ENCODE data around the gene RYR1. TPM values are rescaled to one million over a fixed set of nuclear protein-coding genes. Genes with fewer than 3 reads are reported as not detected.
"Not testable (repeated sequence)": the region's sequence is repeated elsewhere in the genome, so short reads cannot be mapped to it uniquely, and the experiment has no call there.

RYR1 gene
- total RNA-seq, 1 donor from 2014 or later, result 7.4 TPM

DNA sequence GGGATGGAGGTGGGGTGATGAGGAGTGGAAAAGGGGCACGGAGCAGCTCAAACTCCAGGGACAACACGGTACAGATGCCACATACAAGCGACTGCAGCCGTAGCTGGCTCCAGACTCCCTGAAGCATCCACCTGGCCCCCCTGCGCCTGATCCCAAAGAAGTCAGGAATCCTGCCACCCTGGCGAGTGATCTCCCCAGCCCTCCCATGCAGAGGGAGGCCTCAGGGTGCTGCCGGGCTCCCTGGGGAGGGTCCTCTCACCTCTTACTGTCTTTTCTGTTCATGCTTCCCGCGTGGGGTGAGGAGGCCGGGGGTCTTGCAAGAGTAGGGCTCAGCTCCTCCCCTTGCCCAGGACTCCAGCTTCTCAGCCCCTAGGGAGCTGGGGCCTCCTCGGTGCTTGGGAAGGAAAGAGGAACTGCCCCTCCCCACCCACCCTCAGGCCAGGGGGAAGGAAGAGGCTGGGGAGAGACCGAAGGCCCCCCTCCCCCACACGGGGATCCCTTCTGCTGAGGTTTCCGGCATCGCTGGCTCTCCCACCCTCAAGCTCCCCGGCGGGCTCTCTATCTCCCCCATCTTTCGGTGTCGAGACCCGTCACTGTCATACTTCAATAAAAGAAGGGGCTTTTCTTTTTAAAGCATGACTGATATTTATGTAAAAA, 7.6 kb upstream of the RYR1 start, which contains the start of gene RASGRP4:
RASGRP4 (minus strand) TSS at position 410 of the 657 bp plus-strand sequence; CDS start at position 282, 128 bp downstream.
- no peak within 1 kb of the TSS for H3K4me3 ChIP-seq (ENCODE audit: low read depth, low read length)
- no peak for FAIRE-seq
- no peaks in the 10 kb centered on the region for H3K36me3 ChIP-seq (ENCODE audit: control insufficient read depth, insufficient read depth, low read length)
- TF ChIP-seq, protein P1, sequence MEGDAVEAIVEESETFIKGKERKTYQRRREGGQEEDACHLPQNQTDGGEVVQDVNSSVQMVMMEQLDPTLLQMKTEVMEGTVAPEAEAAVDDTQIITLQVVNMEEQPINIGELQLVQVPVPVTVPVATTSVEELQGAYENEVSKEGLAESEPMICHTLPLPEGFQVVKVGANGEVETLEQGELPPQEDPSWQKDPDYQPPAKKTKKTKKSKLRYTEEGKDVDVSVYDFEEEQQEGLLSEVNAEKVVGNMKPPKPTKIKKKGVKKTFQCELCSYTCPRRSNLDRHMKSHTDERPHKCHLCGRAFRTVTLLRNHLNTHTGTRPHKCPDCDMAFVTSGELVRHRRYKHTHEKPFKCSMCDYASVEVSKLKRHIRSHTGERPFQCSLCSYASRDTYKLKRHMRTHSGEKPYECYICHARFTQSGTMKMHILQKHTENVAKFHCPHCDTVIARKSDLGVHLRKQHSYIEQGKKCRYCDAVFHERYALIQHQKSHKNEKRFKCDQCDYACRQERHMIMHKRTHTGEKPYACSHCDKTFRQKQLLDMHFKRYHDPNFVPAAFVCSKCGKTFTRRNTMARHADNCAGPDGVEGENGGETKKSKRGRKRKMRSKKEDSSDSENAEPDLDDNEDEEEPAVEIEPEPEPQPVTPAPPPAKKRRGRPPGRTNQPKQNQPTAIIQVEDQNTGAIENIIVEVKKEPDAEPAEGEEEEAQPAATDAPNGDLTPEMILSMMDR (IDR thresholded peaks at IDR 0.05; ENCODE audit: insufficient read depth, low read length, severe bottlenecking), result no peak
- DNase-seq (ENCODE audit: low read depth), result no peak
- no peaks in the 10 kb centered on the region for H3K27me3 ChIP-seq (ENCODE audit: control insufficient read depth, insufficient read depth, low read length)

DNA sequence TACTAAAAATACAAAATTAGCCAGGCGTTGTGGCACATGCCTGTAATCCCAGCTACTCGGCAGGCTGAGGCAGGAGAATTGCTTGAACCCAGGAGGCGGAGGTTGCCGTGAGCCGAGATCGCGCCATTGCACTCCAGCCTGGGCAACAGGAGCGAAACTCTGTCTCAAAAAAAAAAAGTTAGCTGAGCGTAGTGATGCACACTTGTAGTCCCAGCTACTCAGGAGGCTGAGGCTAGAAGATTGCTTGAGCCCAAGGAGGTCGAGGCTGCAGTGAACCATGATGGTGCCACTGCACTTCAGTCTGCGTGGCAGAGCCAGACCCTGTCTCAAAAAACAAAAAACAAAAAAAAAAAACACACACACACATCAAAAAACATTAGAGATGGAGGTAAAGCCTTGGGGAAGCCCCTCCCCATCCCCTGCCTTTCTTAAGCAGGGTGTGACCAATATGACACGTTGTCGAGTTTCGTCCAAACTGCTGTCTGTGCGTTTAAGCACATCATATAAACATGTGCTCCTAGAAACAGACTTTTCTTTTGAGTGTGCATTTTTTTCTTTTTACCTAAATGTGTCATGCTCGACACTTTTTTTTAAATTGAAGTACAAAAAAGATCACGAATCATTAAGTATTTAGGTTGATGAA, 6.3 kb upstream of the RYR1 start:
- not testable (repeated sequence) for H3K27me3 ChIP-seq (ENCODE audit: control insufficient read depth, insufficient read depth, low read length)

DNA sequence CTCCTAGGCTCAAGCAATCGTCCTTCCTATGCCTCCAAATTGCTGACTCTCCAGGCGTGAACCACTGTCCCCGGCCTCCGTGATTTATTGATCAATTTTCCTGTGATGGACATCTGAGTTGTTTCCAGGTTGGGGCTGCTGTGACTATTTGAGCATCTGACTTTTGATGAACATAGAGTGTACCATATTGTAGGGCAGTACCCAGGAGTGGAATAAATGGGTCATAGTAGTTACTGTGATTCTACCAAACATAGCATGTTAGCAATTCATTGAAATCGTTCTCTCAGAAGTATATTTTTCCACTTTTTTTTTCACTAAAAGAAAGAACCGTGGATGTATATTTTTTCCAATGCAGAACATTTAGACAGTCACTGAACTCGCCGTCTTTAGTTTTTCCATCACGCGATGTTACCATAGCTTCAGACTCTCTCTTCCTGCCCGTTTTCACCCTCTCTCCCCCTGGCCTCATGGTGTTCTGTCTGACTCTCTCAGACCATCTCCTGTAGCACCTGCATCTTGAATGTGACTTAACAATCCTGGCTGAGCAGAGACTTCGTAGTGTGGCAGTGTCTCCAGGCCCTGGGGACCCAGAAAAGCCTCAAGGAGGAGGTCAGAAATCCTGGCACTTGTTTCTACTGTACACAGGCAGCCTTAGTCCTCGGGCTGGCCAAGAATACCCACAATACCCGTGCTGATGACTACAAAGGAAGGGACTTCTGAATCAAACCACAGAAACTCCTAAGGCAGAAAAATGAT, 4.3 kb upstream of the RYR1 start:
- Histone ChIP-seq H3K4me3 (ENCODE audit: low read depth, low read length) (no peak overlapping the region), H3K36me3 (ENCODE audit: control insufficient read depth, insufficient read depth, low read length) (no peaks in the 10 kb centered on the region), H3K27me3 (ENCODE audit: control insufficient read depth, insufficient read depth, low read length) (peaks cover 4% of the 10 kb centered on the region)
- DNase-seq (ENCODE audit: low read depth) (no peak), FAIRE-seq (no peak)
- TF ChIP-seq, protein P1 (IDR thresholded peaks at IDR 0.05; ENCODE audit: insufficient read depth, low read length, severe bottlenecking), result no peak

More for the DNA sequence above, 6.3 kb upstream of the RYR1 start:
- not testable (repeated sequence) for H3K4me3 ChIP-seq (ENCODE audit: low read depth, low read length); H3K36me3 ChIP-seq (ENCODE audit: control insufficient read depth, insufficient read depth, low read length); FAIRE-seq; DNase-seq (ENCODE audit: low read depth)

DNA sequence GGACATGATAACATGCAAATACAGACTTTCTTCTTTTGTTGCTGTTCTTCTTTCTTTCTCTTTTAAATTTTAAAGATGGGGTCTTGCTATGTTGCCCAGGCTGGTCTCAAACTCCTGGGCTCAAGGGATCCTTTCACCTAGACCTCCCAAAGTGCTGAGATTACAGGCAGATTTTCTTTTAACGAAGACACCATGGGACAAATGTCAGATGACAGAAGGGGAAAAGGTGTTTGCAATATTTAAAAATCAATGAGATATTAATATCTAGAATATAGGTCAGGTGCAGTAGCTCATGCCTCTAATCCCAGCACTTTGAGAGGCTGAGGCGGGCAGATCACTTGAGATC, 3.7 kb upstream of the RYR1 start:
- Histone ChIP-seq H3K36me3 (ENCODE audit: control insufficient read depth, insufficient read depth, low read length) (no peaks in the 10 kb centered on the region), H3K4me3 (ENCODE audit: low read depth, low read length) (no peak overlapping the region), H3K27me3 (ENCODE audit: control insufficient read depth, insufficient read depth, low read length) (peaks cover 4% of the 10 kb centered on the region)
- FAIRE-seq (no peak), DNase-seq (ENCODE audit: low read depth) (no peak)
- TF ChIP-seq, protein P1 (IDR thresholded peaks at IDR 0.05; ENCODE audit: insufficient read depth, low read length, severe bottlenecking), result no peak

DNA sequence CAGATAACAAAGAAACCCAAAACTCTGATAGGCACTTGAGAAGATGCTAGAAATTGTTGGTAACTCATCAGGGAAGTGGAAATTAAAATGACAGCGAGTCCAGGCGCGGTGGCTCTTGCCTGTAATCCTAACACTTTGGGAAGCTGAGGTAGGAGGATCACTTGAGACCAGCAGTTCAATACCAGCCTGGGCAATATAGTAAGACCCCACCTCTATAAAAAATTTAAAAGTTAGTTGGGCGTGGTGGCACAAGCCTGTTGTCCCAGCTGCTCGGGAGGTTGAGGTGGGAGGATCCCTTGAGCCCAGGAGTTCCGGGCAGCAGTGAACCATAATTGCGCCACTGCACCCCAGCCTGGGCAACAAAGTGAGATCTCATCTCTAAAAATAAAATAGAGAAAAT, 2.6 kb upstream of the RYR1 start:
- Histone ChIP-seq H3K27me3 (ENCODE audit: control insufficient read depth, insufficient read depth, low read length) (peaks cover 4% of the 10 kb centered on the region), H3K36me3 (ENCODE audit: control insufficient read depth, insufficient read depth, low read length) (no peaks in the 10 kb centered on the region), H3K4me3 (ENCODE audit: low read depth, low read length) (no peak overlapping the region)
- FAIRE-seq, result no peak
- TF ChIP-seq, protein P1 (IDR thresholded peaks at IDR 0.05; ENCODE audit: insufficient read depth, low read length, severe bottlenecking), result no peak
- no peak for DNase-seq (ENCODE audit: low read depth)

DNA sequence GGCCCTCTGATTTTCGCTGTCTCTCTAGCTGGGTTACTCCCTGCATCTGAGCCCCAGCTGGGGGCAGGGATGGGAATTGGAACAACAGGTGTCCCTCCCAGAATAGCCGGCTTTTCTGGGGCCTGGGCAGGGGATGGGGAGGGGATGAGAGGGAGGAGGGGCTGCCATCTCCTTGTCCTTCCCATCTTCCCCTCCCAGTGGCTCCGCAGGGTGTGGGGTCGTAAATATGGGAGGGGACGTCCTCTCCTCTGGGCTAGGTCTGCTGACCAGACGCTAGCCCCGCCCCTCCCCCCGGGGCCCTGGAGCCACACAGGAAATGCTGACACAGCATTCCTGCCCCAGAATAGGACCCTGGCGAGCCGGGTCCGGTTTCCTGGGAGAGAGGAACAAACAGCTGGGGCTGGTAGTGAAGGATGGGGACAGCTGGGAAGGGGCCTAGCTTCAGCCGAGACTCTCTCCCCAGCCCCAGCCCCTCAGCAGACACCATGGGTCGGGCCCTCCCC, 1.1 kb downstream of the RYR1 start:
- FAIRE-seq (no peak), DNase-seq (ENCODE audit: low read depth) (no peak)
- no peak overlapping the region for H3K4me3 ChIP-seq (ENCODE audit: low read depth, low read length)
- no peaks in the 10 kb centered on the region for H3K36me3 ChIP-seq (ENCODE audit: control insufficient read depth, insufficient read depth, low read length)
- TF ChIP-seq, protein P1 (IDR thresholded peaks at IDR 0.05; ENCODE audit: insufficient read depth, low read length, severe bottlenecking), result no peak
- H3K27me3 ChIP-seq (ENCODE audit: control insufficient read depth, insufficient read depth, low read length), result peaks cover 4% of the 10 kb centered on the region

Data from bronchial epithelial cell (primary cell).